Panc1 (cell line): ENCODE data around the gene ZNF511. TPM values are rescaled to one million over a fixed set of nuclear protein-coding genes. Genes with fewer than 3 reads are reported as not detected.

Experiments
- ATAC-seq: fragments of 200-7000 bp; cut with Tn5 transposase; 2 replicates; pipeline ENCODE4 v1.9.1; 2020; ENCODE audit warnings: mild to moderate bottlenecking, moderate library complexity
- BruUV-seq: library from RNA; stranded (reverse); fragments of 400-500 nt; replicated peaks from 2 replicates; lab custom pipeline; 2021; lab: Mats Ljungman, UMichigan
- CTCF ChIA-PET: fragments of 300-600 bp; sonication (Branson Sonifier 250); formaldehyde crosslinking; loops from one replicate; lab custom pipeline; 2022; ENCODE audit warnings: antibody characterized with exemption; lab: Charles Lee
- POLR2A ChIA-PET: fragments of 300-600 bp; sonication (Branson Sonifier 250); formaldehyde crosslinking; loops from one replicate; lab custom pipeline; 2022; ENCODE audit warnings: antibody characterized with exemption; lab: Charles Lee
- DNase-seq: peaks from one replicate; pipeline ENCODE4 v3.0.0-alpha.2; 2010; ENCODE audit warnings: low read depth, low spot score
- H3K27ac ChIP-seq: 2 replicates; pipeline ENCODE4 v1.5.1; 2011; ENCODE audit warnings: mild to moderate bottlenecking, low read length, inconsistent platforms
- H3K27me3 ChIP-seq: fragments of 200-500 bp; sonication (Bioruptor generic); 2 replicates; pipeline ENCODE4 v1.6.0; 2014; ENCODE audit warnings: low read length, inconsistent platforms; ENCODE audit not compliant: control insufficient read depth, insufficient read depth
- H3K36me3 ChIP-seq: fragments of 200-500 bp; sonication (Bioruptor generic); 2 replicates; pipeline ENCODE4 v1.5.1; 2014; ENCODE audit warnings: inconsistent platforms, mild to moderate bottlenecking, low read length, moderate library complexity; ENCODE audit not compliant: control insufficient read depth, insufficient read depth
- H3K4me1 ChIP-seq: 2 replicates; pipeline ENCODE4 v1.5.1; 2011; ENCODE audit warnings: inconsistent platforms, mild to moderate bottlenecking, low read length, moderate library complexity; ENCODE audit not compliant: control insufficient read depth, insufficient read depth
- H3K4me3 ChIP-seq, 2 experiments: 2 replicates each; pipeline ENCODE4 v1.5.1; 2011 to 2012; ENCODE audit warnings: low read depth in 2 of 2, low read length in 2 of 2, mild to moderate bottlenecking in 2 of 2, inconsistent platforms in 1 of 2, moderate library complexity in 1 of 2
- H3K9me3 ChIP-seq: fragments of 200-500 bp; sonication (Bioruptor generic); 2 replicates; pipeline ENCODE4 v1.5.1; 2014; ENCODE audit warnings: low read depth, mild to moderate bottlenecking, inconsistent platforms, low read length, moderate library complexity; ENCODE audit not compliant: control insufficient read depth, insufficient read depth
- CTCF ChIP-seq: fragments of 450-650 bp; IDR thresholded peaks from 2 replicates; pipeline ENCODE4 v1.5.1; 2017; ENCODE audit warnings: mild to moderate bottlenecking
- REST ChIP-seq, 2 experiments: IDR thresholded peaks; 2 replicates each; pipeline ENCODE4 v1.6.1; 2011 to 2012; ENCODE audit warnings: low read depth in 2 of 2, control low read depth in 1 of 2, low read length in 1 of 2, mild to moderate bottlenecking in 1 of 2, moderate library complexity in 1 of 2; ENCODE audit not compliant: insufficient read depth in 1 of 2
- TCF7L2 ChIP-seq: IDR thresholded peaks from 2 replicates; pipeline ENCODE4 v1.6.1; 2011; ENCODE audit warnings: mild to moderate bottlenecking, low read depth, low read length, inconsistent platforms
- in situ Hi-C: cut with HindIII; loops from 2 replicates; pipeline ENCODE4 v1.10.0; 2016; ENCODE audit warnings: low sequenced_read_pairs, low pct_unique_long_range_greater_than_20kb
- intact Hi-C: fragments of 100-400 bp; cut with micrococcal nuclease; formaldehyde crosslinking; loops from one replicate; pipeline ENCODE4 v1.10.0; 2022; ENCODE audit not compliant: unreplicated experiment
- total RNA-seq: library from RNA; stranded (reverse); gene quantifications from one replicate; pipeline ENCODE4 v1.2.1, GENCODE V29; 2021; ENCODE audit not compliant: unreplicated experiment

Gene ZNF511
- total RNA-seq, 1 experiment from 2014 or later, result 93.8 TPM

GRCh38 chr10:133278577-133279265 lies 30.0 kb upstream of the ZNF511 start:
- H3K27ac ChIP-seq, result peak overlapping the region; percentile 34; the same call in 1 of the 2 replicates
- ChIA-PET CTCF (no interaction called here), POLR2A (no interaction called here)
- no TSS peak for BruUV-seq
- DNase-seq (no peak), ATAC-seq (peak; percentile 52)
- no peaks in the 10 kb centered on the region for H3K9me3 ChIP-seq
- peaks cover 44% of the 10 kb centered on the region for H3K4me1 ChIP-seq
- intact Hi-C loops (no loop called here), in situ Hi-C loops (no loop called here)
- H3K4me3 ChIP-seq, result no peak overlapping the region
- no peak for TF ChIP-seq REST (IDR thresholded peaks at IDR 0.05; ENCODE audit: insufficient read depth in 1 of 2, low read depth in 2 of 2, low read length in 1 of 2)
- H3K27me3 ChIP-seq, result no peaks in the 10 kb centered on the region
- H3K36me3 ChIP-seq, result no peaks in the 10 kb centered on the region; the same call in 1 of the 2 replicates

GRCh38 chr10:133279326-133280226 lies 29.1 kb upstream of the ZNF511 start:
- no peak for ATAC-seq

More at GRCh38 chr10:133279326-133280226, 29.1 kb upstream of the ZNF511 start:
- no TSS peak for BruUV-seq
- CTCF ChIA-PET, result no interaction called here
- no peak overlapping the region for H3K27ac ChIP-seq
- POLR2A ChIA-PET, result no interaction called here
- in situ Hi-C loops (no loop called here), intact Hi-C loops (no loop called here)
- no peaks in the 10 kb centered on the region for H3K27me3 ChIP-seq
- no peak overlapping the region for H3K4me3 ChIP-seq
- no peaks in the 10 kb centered on the region for H3K9me3 ChIP-seq
- peaks cover 44% of the 10 kb centered on the region for H3K4me1 ChIP-seq
- no peak for TF ChIP-seq CTCF
- TF ChIP-seq TCF7L2, result no peak
- no peaks in the 10 kb centered on the region; the same call in 1 of the 2 replicates for H3K36me3 ChIP-seq
- DNase-seq, result no peak
